Stromal cell of bone marrow (primary cell): ENCODE results near the gene AMZ1.

Experiments used
- DNase-seq: peaks from one replicate; pipeline ENCODE4 v3.0.0-alpha.2; 2012; ENCODE audit warnings: low read depth

AMZ1 gene

GRCh38 chr7:2687881-2688318 lies at the start of gene AMZ1:
Gene AMZ1, plus strand, starts transcription at chr7:2688202. Its CDS starts 12,250 bp downstream, at chr7:2700452.
- DNase-seq: no peak

GRCh38 chr7:2638224-2638991 lies 49.6 kb upstream of the AMZ1 start:
- DNase-seq: peak; percentile 21

- no peak for DNase-seq
These were observed 48.8 kb upstream of the AMZ1 start for GRCh38 chr7:2639181-2639681.

- no peak for DNase-seq
These were observed 48.1 kb upstream of the AMZ1 start for GRCh38 chr7:2639695-2640481.

GRCh38 chr7:2640482-2640830 lies 47.5 kb upstream of the AMZ1 start:
- no peak for DNase-seq

GRCh38 chr7:2640846-2641316 lies 47.1 kb upstream of the AMZ1 start:
- no peak for DNase-seq

GRCh38 chr7:2641406-2642393 lies 46.3 kb upstream of the AMZ1 start:
- peak; percentile 81 for DNase-seq

GRCh38 chr7:2643386-2644219 lies 44.4 kb upstream of the AMZ1 start:
- no peak for DNase-seq

- no peak for DNase-seq
These were observed 43.8 kb upstream of the AMZ1 start for GRCh38 chr7:2644220-2644561.

GRCh38 chr7:2644562-2645273 lies 43.3 kb upstream of the AMZ1 start:
- DNase-seq: no peak

GRCh38 chr7:2645274-2645868 lies 42.6 kb upstream of the AMZ1 start:
- no peak for DNase-seq

- DNase-seq: no peak
These were observed 41.7 kb upstream of the AMZ1 start for GRCh38 chr7:2646336-2646679.

GRCh38 chr7:2646680-2647571 lies 41.1 kb upstream of the AMZ1 start:
- no peak for DNase-seq

- DNase-seq: no peak
These were observed 40.3 kb upstream of the AMZ1 start for GRCh38 chr7:2647594-2648172.

GRCh38 chr7:2649139-2649838 lies 38.7 kb upstream of the AMZ1 start:
- DNase-seq: no peak

- DNase-seq: no peak
These were observed 38.0 kb upstream of the AMZ1 start for GRCh38 chr7:2649991-2650390.

GRCh38 chr7:2650451-2650850 lies 37.6 kb upstream of the AMZ1 start:
- DNase-seq: no peak

- DNase-seq: no peak
These were observed 36.7 kb upstream of the AMZ1 start for GRCh38 chr7:2651336-2651735.
